GM21723 (cell line): Measurements from ENCODE around the gene VAMP1.
"Not testable (repeated sequence)": the region's sequence is repeated elsewhere in the genome, so short reads cannot be mapped to it uniquely, and the experiment has no call there.

Source experiments
- ATAC-seq: cut with Tn5 transposase; IDR thresholded peaks from one replicate; pipeline ENCODE4 v1.9.1; 2021; ENCODE audit warnings: mild to moderate bottlenecking, moderate library complexity; ENCODE audit not compliant: unreplicated experiment

Gene VAMP1, protein sequence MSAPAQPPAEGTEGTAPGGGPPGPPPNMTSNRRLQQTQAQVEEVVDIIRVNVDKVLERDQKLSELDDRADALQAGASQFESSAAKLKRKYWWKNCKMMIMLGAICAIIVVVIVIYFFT

DNA sequence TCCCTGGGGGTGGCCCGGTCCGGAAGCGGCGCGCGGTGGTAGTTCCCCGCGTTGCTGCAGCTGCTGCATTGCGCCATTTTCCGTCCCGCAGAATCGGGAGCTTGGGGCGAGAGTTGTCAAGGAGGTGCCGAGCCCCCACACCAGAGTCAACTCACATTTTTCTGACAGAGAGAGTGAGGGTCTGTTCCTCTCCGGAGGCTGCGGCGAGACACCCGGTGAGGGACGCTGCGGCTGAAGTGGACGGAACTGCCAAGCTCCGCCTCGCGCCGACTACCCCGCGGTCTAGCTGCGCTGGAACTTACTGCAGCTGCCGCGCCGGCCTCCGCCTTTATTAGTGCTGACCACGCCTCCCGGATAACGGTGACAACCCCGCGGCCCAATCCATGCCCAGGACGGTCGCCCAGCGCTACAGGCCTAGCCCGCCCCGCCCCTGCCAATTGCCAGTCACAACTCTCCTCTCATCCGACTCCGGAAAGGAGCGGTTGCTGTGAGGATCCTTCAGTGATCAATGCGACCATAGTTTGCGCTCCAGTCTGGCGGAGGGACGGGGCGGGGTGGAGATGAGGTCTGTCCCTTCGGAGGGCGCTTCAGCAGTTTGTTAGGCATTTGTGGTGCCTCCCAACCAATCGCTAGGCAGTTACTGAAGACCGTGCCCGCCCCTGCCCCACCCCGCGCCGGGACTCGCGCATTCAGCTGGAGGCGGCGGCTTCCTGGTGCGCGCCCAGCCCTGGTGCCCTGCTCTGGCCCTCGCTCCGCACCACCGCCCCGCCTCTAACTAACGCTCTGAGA is at the start of gene VAMP1:
TSS of gene VAMP1 (minus strand) at position 303 of the 789 bp plus-strand sequence. CDS start at position 157, 146 bp downstream.
- ATAC-seq = peak; percentile 90

DNA sequence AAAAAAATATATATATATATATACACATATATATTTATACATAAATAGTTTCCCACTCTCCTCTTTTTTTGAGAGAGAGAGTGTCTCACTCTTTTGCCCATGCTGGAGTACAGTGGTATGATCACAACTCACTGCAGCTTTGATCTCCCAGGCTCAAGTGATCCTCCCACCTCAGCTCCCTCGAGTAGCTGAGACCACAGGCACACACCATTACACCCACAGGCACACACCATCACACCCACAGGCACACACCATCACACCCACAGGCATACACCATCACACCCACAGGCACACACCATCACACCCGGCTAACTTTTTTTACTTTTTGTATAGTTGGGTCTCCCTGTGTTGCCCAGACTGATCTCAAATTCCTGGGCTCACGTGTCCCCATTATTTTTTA is 49.7 kb upstream of the VAMP1 start:
- ATAC-seq = no peak

DNA sequence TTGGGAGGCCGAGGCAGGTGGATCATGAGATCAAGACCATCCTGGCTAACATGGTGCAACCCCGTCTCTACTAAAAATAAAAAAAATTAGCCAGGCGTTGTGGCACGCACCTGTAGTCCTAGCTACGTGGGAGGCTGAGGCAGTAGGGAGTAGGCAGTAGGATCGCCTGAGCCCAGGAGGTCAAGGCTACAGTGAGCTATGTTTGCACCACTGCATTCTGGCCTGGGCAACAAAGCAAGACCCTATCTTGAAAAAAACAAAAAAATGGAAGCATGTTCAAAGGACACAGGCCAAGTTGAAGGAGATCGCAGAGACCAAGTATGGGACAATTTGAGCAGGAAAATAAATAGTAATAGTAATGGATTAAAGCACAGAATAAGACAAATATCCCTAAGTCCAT is 37.6 kb upstream of the VAMP1 start:
- ATAC-seq = no peak

DNA sequence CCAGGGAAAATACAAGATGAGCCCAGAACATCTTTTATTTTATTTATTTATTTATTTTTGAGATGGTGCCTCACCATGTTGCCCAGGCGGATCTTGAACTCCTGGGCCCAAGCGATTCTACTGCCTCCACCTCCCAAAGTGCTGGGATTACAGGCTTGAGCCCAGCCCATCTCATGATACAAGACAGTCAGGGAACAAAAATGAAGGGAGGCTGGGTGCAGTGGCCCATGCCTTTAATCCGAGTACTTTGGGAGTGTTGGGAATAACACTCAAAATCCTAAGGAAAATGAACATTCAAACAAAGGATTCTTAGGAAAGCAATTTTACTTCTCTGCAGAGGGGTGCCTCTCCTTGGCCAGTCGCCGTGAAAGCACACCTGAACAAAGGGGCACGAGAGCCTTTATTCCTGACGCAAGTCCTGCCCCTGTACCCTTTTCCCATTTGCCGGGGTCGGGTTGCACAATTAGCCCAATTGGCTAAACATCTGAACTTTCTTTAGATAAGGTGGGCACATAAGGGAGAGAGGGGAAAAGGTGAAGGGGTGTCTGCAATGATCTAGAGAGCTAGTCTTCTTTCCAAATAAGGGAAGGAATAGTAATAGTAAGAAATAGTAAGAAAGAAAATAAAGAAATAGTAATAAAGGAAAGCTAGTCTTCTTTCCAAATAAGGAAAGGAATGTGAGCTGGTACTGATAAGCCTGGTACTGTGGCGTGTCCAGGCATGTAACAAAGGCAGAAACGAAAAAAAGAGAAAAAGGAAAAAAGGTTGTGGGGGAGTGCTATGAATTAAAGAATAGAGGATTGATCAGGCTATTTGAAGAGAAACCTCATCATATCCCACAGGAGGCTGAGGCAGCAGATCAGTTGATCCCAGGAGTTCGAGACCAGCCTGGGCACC is 36.9 kb upstream of the VAMP1 start:
- ATAC-seq = no peak

DNA sequence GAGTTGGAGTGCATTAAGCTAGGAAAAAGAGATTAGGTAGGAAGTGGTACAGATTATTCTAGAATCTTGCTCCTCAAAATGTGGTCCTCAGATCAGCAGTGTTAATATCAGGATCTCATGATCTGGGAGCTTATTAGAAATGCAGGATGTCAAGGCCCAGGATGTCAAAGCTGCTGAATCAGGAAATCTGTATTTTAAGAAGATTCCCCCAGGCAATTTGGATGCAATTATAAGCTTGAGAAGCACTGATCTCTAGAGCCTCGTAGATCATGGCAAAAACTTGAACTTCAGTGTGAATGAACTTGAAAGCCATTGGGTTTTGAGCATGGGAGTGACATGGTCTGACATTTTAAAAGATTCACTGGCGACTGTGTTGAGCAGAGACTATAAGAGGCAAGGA is 30.0 kb upstream of the VAMP1 start:
- ATAC-seq = no peak

DNA sequence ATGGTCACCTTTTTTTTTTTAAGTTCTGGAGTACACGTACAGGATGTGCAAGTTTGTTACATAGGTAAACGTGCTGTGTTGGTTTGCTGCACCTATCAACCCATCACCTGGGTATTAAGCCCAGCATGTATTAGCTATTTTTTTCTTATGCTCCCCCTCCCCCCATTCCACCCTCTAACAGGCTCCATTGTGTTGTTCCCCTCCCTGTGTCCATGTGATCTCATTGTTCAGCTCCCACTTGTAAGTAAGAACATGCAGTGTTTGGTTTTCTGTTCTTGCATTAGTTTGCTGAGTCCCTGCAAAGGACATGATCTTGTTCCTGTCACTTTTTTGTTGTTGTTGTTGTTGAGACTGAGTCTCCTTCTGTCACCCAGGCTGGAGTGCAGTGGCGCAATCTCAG is 26.8 kb upstream of the VAMP1 start:
- not testable (repeated sequence) for ATAC-seq

DNA sequence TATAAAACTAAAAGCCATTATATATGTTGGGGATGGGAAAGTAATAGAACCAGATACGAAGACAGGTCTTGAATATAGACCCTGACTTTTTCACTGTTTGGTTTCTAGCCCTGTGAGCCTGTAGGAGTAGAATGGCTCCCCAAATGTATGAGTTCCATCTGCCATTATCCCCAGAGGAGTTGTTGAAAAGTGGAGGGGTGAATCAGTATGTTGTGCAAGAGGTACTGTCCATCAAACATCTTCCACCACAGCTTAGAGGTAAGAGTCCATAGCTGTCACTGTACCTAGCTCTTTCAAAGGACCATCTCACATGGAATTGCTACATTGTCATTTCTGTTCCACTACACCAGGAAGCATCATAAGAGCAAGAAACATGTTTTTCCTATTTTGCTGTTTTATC is 24.5 kb upstream of the VAMP1 start:
- ATAC-seq = no peak

DNA sequence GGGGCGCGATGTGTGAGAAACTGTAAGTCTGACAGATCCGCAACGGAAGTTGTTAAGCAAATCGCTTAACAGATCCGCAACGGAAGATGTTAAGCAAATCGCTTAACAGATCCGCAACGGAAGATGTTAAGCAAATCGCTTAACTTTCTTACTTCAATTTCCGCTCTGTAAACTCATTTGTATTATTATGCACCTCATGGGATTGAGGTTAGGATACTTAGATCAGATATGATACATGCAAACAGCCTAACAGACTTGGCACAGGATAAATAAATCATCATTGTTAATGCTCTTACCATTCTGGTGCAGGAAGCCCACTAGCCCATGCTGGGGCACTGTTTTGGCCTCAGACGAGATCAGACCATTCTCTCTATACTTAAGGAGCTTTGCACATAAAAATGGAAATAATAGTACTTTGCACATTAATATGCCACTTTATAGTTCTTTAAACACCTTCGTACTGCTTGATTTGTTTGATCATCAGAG is 23.8 kb upstream of the VAMP1 start:
- ATAC-seq = no peak

DNA sequence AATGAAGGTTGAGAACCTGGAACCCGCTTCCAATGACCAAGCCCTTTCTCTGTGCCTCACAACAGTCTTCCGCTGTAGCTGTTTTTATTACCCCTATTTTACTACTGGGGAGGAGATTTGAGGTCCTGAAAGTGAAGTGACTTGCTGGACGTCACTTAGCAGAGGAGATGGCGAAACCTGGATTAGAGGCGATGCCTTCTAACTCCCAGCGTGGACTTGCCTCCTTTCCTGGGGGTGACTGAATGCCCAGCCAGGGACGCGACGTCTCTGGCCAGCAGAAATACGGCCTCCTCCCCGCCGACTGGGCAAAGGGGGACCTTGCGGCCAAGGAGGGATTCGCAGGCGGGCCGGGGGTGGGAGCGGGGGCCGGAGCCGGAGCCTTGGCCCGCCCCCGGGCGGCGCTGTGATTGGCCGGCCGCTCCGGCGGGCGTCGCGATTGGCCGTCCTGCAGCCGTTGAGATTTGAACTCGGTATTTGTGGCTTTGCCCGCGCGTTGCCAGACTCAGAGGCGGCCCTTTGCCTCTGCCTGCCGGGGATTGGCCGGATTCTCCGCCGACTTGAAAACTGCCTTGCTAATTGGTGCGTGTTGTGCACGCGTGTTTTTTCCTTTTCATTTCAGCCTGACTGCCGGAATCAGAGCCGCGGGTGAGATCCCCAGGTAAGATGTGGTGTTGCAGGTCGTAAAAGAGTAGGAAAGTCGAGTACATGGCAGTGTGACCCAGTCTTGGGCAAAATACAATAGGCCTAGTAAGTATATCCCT is 23.2 kb upstream of the VAMP1 start, which contains the start of gene NCAPD2:
TSS of gene NCAPD2 (plus strand) at position 606 of the 761 bp plus-strand sequence. CDS start 997 bp downstream, outside the sequence.
- ATAC-seq = peak; percentile 83

DNA sequence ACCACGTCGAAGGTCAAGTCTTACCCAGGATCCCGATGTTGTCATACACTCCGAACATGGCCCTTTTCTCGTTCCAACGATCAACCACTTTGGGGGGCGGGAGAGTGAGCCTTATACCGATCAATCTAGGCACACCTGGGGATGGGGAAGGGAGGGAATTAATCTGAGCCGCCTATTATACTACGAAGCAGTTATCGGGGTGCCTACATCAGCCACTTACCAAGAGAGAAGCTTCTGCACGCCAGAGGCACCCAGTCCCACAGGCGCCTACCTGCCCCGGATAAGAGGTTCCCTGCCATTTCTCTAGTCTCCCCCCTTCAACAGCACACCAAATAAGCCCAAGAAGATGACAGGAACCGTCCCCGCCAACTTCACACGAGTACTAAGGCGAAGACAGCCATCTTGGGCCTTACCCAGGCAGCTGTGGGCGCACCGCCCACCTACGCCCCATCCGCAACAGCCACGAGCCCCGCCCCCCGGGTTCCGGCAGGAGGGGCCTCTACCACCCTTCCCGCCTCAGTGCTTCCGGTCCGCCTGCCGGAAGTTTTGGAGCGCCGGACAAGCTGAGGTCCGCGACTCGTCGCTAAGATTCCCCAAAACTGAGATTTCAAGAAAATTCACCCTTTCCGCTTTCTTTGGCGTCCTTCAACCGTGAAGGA is 22.5 kb upstream of the VAMP1 start, which contains the start of gene MRPL51:
TSS of gene MRPL51 (minus strand) at position 425 of the 659 bp plus-strand sequence. CDS start at position 299, 126 bp downstream.
- peak; percentile 73 for ATAC-seq

DNA sequence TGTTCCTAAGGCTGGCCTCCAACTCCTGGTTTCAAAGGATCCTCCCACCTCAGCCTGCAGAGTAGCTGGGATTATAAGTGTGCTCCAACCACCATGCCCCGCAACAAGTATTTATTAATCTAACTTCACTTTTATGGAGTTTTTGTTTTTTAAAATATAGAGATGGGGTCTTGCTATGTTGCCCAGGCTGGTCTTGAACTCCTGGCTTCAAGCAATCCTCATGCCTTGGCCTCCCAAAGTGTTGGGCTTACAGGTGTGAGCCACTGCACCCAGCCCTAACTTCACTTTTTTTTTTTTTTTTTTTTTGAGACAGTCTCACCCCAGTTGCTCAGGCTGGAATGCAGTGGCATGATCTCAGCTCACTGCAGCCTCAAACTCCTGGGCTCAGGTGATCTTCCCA is 20.2 kb upstream of the VAMP1 start:
- ATAC-seq = not testable (repeated sequence)

DNA sequence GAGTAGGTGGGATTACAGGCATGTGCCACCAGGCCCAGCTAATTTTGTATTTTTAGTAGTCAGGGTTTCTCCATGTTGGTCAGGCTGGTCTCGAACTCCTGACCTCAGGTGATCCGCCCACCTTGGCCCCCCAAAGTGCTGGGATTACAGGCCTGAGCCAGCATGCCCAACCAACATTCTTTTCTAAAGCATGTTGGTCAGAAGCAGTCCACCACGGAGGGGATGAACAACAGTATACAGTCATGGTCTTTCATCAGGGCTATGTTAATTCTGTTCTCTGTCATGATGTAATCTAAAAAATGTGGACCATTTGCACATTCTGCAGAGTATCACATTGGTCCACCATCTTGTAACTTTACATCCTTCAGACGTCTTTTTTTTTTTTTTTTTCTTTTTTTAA is 19.0 kb upstream of the VAMP1 start:
- ATAC-seq = no peak

DNA sequence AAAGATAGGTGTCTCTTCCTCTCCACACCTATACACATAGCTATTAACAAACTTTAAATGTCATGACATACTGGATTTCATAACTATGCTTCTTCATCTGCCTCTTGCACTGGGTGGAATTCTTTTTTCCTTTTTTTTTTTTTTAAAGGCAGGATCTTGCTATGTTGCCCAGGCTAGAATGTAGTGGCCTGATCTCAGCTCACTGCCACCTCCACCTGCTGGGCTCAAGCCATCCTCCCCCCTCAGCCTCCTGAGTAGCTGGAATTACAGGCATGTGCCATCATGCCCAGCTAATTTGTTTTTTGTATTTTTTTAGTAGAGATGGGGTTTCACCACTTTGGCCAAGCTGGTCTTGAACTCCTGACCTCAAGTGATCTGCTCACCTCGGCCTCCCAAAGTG is 17.8 kb upstream of the VAMP1 start:
- ATAC-seq = no peak

DNA sequence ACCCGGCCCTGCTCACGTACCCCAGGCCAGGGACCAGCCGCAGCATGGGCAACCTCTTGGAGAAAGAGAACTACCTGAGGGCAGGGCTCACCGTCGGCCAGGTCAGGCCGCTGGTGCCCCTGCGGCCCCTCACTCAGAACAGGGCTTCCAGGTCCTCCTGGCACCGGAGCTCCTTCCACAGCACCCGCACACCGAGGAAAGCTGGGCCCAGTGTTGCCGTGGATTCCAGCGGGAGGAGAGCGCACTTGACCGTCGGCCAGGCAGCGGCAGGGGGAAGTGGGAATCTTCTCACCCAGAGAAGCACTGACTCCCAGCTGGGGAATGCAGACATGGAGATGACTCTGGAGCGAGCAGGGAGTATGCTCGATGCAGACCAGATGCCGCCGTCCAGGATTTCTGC is 7.9 kb upstream of the VAMP1 start:
- no peak for ATAC-seq

DNA sequence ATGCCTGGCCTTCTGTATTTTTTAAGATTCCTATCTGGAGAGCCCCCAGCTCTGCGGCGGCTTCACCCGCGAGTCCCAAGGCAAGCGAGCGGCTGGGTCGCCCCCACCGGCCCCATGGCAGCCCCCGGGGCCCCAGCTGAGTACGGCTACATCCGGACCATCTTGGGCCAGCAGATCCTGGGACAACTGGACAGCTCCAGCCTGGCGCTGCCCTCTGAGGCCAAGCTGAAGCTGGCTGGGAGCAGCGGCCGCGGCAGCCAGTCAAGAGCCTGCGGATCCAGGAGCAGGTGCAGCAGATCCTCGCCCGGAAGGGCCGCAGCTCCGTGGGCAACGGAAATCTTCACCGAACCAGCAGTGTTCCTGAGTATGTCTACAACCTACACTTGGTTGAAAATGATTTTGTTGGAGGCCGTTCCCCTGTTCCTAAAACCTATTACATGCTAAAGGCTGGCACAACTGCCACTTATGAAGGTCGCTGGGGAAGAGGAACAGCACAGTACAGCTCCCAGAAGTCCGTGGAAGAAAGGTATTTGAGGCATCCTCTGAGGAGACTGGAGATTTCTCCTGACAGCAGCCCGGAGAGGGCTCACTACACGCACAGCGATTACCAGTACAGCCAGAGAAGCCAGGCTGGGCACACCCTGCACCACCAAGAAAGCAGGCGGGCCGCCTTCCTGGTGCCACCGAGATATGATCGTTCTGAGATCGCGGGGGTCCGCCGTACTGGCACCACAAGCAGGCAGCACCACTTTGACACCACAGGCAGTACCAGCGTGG is 7.3 kb upstream of the VAMP1 start:
- ATAC-seq = not testable (repeated sequence)

DNA sequence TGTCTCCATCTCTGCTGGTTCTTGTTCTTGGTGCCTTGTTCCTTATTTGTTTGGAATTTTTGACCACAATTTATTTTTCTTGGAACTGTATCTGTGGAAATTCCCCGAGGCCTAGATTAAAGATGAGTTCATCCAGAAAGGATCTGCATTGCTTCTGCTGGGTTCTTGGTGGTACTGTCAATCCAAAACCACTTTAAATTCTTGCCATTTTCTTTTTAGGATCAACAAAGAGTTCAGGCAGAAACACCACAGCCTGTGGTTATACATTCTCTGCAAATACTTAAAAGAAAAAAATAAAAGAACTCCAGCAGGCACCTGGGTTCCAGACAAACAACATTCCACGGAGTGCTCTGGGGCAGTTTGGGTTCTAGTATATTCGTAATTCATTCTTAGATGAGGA is 6.0 kb upstream of the VAMP1 start:
- ATAC-seq = no peak

DNA sequence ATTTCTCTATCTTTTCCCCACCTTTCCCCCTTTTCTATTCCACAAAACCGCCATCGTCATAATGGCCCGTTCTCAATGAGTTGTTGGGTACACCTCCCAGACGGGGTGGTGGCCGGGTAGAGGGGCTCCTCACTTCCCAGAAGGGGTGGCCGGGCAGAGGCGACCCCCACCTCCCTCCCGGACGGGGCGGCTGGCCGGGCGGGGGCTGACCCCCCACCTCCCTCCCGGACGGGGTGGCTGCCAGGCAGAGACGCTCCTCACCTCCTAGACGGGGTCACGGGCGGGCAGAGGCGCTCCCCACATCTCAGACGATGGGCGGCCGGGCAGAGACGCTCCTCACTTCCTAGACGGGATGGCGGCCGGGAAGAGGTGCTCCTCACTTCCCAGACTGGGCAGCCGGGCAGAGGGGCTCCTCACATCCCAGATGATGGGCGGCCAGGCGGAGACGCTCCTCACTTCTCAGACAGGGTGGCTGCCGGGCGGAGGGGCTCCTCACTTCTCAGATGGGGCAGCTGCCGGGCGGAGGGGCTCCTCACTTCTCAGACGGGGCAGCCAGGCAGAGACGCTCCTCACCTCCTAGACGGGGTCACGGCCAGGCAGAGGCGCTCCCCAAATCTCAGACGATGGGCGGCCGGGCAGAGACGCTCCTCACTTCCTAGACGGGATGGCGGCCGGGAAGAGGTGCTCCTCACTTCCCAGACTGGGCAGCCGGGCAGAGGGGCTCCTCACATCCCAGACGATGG is 4.9 kb upstream of the VAMP1 start:
- ATAC-seq = not testable (repeated sequence)

DNA sequence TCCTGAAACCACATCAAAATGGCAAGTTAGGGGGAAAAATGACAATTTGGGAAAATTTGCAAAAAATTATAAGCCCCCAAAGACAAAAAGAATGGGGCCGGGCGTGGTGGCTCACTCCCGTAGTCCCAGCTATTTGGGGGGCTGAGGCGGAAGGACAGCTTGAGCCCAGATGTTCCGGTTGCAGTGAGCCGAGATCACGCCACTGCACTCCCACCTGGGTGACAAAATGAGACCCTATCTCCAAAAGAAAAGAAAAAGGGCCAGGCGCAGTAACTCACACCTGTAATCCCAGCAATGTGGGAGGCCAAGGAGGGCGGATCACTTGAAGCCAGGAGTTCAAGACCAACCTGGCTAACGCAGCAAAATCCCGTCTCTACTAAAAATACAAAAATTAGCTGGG is 2.0 kb upstream of the VAMP1 start:
- no peak for ATAC-seq

DNA sequence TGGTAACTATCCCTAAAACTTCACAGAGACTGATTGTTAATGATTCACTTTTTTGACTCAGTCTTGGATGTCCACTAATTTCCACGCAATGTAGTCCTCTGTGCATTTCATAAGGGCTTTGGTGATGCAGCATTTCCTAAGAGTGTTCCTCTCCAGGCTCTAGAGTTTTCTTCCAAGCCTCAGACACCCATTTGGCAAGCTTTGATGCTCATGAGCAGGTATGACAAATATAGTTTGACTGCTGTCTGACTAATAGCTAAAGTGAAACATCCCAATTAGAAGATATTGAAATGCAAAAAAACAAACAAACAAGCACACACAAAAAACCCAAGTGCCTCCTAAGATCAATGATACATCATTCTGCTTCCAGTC is 1.5 kb upstream of the VAMP1 start:
- ATAC-seq = no peak
